ENCODE measurements around the gene ZNF521. TPM values are rescaled to one million over a fixed set of nuclear protein-coding genes. Genes with fewer than 3 reads are reported as not detected.
"Not testable (repeated sequence)": the region's sequence is repeated elsewhere in the genome, so short reads cannot be mapped to it uniquely, and the experiment has no call there.

ZNF521 gene
- total RNA-seq, 1 donor from 2014 or later, result 41.6 TPM

DNA sequence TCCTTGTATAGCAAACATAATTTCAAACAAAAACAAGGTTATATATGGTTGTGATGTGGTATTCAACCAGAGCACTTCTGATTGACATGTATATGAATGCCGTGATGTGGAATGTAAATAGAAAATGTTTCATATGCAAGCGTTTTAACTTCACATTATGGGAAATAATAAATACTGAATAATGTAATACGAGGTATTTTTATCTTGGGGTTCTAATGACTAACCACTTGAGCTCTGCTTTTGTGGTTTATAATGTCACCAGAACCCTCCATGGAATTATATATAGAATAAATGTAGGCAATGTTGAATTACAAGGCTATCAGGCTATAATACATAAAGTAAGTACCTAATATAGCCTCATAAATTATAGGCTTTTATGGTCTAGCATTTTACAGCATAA is 72.4 kb downstream of the ZNF521 start:
- DNase-seq (ENCODE audit: low spot score in 2 of 2), result no peak
- H3K27ac ChIP-seq, result no peak overlapping the region
- H3K27me3 ChIP-seq, result no peaks in the 10 kb centered on the region
- no peaks in the 10 kb centered on the region for H3K9me3 ChIP-seq
- no peaks in the 10 kb centered on the region for H3K4me1 ChIP-seq
- H3K4me3 ChIP-seq, result no peak overlapping the region
- H3K36me3 ChIP-seq, result no peaks in the 10 kb centered on the region
- intact Hi-C loops (cut with DNase I), result no loop called here
- TF ChIP-seq, protein P1, sequence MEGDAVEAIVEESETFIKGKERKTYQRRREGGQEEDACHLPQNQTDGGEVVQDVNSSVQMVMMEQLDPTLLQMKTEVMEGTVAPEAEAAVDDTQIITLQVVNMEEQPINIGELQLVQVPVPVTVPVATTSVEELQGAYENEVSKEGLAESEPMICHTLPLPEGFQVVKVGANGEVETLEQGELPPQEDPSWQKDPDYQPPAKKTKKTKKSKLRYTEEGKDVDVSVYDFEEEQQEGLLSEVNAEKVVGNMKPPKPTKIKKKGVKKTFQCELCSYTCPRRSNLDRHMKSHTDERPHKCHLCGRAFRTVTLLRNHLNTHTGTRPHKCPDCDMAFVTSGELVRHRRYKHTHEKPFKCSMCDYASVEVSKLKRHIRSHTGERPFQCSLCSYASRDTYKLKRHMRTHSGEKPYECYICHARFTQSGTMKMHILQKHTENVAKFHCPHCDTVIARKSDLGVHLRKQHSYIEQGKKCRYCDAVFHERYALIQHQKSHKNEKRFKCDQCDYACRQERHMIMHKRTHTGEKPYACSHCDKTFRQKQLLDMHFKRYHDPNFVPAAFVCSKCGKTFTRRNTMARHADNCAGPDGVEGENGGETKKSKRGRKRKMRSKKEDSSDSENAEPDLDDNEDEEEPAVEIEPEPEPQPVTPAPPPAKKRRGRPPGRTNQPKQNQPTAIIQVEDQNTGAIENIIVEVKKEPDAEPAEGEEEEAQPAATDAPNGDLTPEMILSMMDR (IDR thresholded peaks at IDR 0.05), result no peak

DNA sequence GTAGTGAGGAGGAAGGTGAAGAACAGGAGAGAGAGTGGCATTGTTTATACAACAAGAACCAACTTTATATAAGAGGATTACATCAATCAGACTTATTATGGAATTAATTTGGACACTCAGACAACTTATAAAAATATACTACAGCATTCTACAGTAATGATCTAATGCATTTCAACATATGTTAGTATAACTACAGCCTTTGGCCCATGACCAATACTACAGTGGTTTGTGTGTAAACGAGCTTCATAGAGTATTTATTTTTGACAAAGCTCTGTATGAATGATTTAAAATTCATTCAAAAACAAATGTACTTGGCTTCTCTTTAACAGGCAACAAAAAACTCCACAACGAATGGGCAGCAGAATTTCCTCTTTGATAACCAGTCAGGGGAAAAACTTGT is 72.8 kb downstream of the ZNF521 start:
- intact Hi-C loops (cut with DNase I), result no loop called here
- no peaks in the 10 kb centered on the region for H3K27me3 ChIP-seq
- no peaks in the 10 kb centered on the region for H3K9me3 ChIP-seq
- no peak overlapping the region for H3K4me3 ChIP-seq
- no peaks in the 10 kb centered on the region for H3K36me3 ChIP-seq
- TF ChIP-seq, protein P1 (IDR thresholded peaks at IDR 0.05), result no peak
- DNase-seq (ENCODE audit: low spot score in 2 of 2), result no peak
- H3K27ac ChIP-seq, result no peak overlapping the region
- no peaks in the 10 kb centered on the region for H3K4me1 ChIP-seq

DNA sequence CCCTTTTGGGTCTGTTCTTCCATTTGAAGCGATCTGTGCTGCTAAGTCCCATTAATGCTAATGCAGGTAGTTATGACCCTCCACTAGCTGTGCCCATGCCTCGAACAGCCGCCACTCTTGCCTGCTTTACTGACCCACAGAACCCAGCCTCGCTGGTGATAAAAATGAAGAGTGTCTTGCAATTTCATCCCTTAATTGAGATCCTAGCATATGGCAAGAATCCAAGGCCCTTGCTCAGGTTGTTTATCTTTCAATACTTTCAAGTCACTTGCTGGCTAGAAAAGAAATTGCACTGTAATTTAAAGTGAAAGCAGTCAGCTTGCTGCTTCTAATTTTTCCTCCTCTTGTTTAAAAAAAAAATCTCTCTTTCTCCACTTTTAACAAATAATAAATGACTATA is 73.6 kb downstream of the ZNF521 start:
- Histone ChIP-seq H3K27ac (no peak overlapping the region), H3K9me3 (no peaks in the 10 kb centered on the region), H3K4me1 (no peaks in the 10 kb centered on the region), H3K27me3 (no peaks in the 10 kb centered on the region), H3K4me3 (no peak overlapping the region), H3K36me3 (no peaks in the 10 kb centered on the region)
- DNase-seq (ENCODE audit: low spot score in 2 of 2), result no peak
- TF ChIP-seq, protein P1 (IDR thresholded peaks at IDR 0.05), result no peak
- intact Hi-C loops (cut with DNase I), result no loop called here

DNA sequence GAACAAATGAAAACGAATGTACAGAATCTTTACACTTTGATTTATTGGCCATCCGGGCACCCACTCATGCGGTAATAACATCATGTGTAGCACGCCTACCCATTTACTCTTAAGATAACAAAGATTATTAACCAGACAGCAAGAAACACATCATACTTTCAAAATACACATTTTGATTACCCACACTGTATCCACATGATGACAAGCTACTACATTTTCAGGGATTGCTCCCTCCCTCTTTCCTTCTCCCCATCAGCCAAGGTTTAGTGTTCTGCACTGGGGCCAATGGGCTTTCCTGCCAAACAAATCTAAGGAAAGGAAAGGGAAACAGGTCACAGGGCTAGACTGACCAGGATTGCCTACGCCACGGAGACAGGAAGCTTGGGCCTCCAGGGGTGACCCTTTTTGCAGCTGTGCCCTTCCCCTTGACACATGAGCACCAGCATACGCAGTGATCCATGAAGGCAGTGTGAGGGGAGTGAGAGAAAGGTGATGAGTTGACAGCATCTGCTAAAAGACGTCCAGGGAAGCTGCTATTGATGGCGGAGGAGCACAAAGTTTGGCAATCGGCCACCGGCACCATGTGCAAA is 76.5 kb downstream of the ZNF521 start:
- H3K4me3 ChIP-seq, result no peak overlapping the region
- H3K36me3 ChIP-seq, result no peaks in the 10 kb centered on the region
- TF ChIP-seq, protein P1 (IDR thresholded peaks at IDR 0.05), result no peak
- H3K4me1 ChIP-seq, result no peaks in the 10 kb centered on the region
- no peak overlapping the region for H3K27ac ChIP-seq
- DNase-seq (ENCODE audit: low spot score in 2 of 2), result no peak
- no peaks in the 10 kb centered on the region for H3K9me3 ChIP-seq
- intact Hi-C loops (cut with DNase I), result no loop called here
- H3K27me3 ChIP-seq, result no peaks in the 10 kb centered on the region

DNA sequence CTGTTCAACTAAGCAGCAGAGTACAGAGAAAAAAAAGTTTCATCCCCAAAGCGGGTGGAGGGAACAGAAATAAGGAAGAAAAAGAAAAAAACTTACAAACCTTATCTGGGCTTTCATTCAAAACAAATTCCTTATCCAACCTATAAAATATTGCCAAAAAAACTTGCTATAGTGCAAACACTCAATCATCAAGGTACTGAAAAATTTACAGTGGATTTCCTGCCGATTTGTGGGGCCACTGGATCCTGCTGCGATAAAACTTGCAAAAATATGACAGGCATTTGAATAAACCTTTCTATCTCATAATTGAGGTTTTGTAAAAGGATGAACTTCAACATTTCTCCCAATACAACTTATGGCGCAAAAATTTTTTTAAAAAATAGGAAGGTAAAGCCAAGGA is 77.0 kb downstream of the ZNF521 start:
- no peak for DNase-seq (ENCODE audit: low spot score in 2 of 2)
- intact Hi-C loops (cut with DNase I), result no loop called here
- no peak overlapping the region for H3K4me3 ChIP-seq

DNA sequence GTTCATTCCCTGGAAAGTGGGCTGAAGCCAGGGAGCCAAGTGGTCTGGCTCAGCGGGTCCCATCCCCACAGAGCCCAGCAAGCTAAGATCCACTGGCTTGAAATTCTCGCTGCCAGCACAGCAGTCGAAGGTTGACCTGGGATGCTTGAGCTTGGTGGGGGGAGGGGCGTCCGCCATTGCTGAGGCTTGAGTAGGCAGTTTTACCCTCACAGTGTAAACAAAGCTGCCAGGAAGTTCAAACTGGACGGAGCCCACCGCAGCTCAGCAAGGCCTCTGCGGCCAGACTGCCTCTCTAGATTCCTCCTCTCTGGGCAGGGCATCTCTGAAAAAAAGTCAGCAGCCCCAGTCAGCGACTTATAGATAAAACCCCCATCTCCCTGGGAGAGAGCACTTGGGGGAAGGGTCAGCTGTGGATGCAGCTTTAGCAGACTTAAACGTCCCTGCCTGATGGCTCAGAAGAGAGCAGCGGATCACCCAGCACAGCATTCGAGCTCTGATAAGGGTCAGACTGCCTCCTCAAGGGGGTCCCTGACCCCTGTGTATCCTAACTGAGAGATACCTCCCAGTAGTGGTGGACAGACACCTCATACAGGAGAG is 84.9 kb downstream of the ZNF521 start:
- H3K27ac ChIP-seq, result not testable (repeated sequence)

More for the DNA sequence above, 77.0 kb downstream of the ZNF521 start:
- H3K27ac ChIP-seq, result no peak overlapping the region
- H3K27me3 ChIP-seq, result no peaks in the 10 kb centered on the region
- no peaks in the 10 kb centered on the region for H3K9me3 ChIP-seq
- no peaks in the 10 kb centered on the region for H3K36me3 ChIP-seq
- no peaks in the 10 kb centered on the region for H3K4me1 ChIP-seq
- TF ChIP-seq, protein P1 (IDR thresholded peaks at IDR 0.05), result no peak

More for the DNA sequence above, 84.9 kb downstream of the ZNF521 start:
- H3K27me3 ChIP-seq; H3K4me1 ChIP-seq; DNase-seq (ENCODE audit: low spot score in 2 of 2); intact Hi-C loops (cut with DNase I); H3K9me3 ChIP-seq; H3K36me3 ChIP-seq; H3K4me3 ChIP-seq: not testable (repeated sequence)
